B cell (primary cell): ENCODE results near the gene KISS1. TPM values are rescaled to one million over a fixed set of nuclear protein-coding genes. Genes with fewer than 3 reads are reported as not detected.

ENCODE experiments used
- ATAC-seq: fragments of 200-7000 bp; cut with Tn5 transposase; one replicate; pipeline ENCODE4 v1.10.0; 2021; ENCODE audit warnings: low read depth, mild to moderate bottlenecking, moderate number of reproducible peaks, moderate library complexity
- CTCF ChIA-PET: fragments of 350-600 bp; sonication (Branson Sonifier 250); formaldehyde crosslinking; loops from one replicate; lab custom pipeline; 2021; ENCODE audit warnings: antibody characterized with exemption, inconsistent platforms; lab: Charles Lee
- POLR2A ChIA-PET: fragments of 350-600 bp; sonication (Branson Sonifier 250); formaldehyde crosslinking; loops from one replicate; lab custom pipeline; 2021; ENCODE audit warnings: antibody characterized with exemption; lab: Charles Lee
- DNase-seq: peaks from one replicate; pipeline ENCODE4 v3.0.0; 2013
- H2AFZ ChIP-seq: 2 replicates; pipeline ENCODE4 v1.6.1; 2012; ENCODE audit warnings: mild to moderate bottlenecking, low read depth, low read length; ENCODE audit not compliant: insufficient read depth, poor library complexity, severe bottlenecking
- H3K27ac ChIP-seq, 2 donors: 1 replicate in 1 of 2; 2 replicates in 1 of 2; pipeline ENCODE4 v1.5.1; 2012 to 2013; ENCODE audit warnings: low read length in 2 of 2, mild to moderate bottlenecking in 2 of 2, moderate library complexity in 1 of 2
- H3K27me3 ChIP-seq, 4 experiments: fragments of 200-600 bp in 1 of 4; sonication (generic) in 1 of 4; replicated peaks in 1 of 4; 1 replicate in 2 of 4; 2 replicates in 2 of 4; pipeline versions ENCODE4 v1.6.1 to v1.7.0; 2013 to 2016; ENCODE audit warnings: low read length in 3 of 4, mild to moderate bottlenecking in 2 of 4, mixed read lengths in 1 of 4, moderate library complexity in 1 of 4; ENCODE audit not compliant: insufficient read depth in 4 of 4, control insufficient read depth in 3 of 4; ENCODE audit errors: control extremely low read depth in 1 of 4
- H3K36me3 ChIP-seq, 2 experiments: replicated peaks in 1 of 2; 1 replicate in 1 of 2; 2 replicates in 1 of 2; pipeline versions ENCODE4 v1.6.1 to v1.7.1; 2013; ENCODE audit warnings: low read length in 1 of 2; ENCODE audit not compliant: insufficient read depth in 2 of 2, control insufficient read depth in 1 of 2; ENCODE audit errors: control extremely low read depth in 1 of 2, extremely low read depth in 1 of 2
- H3K4me1 ChIP-seq, 2 donors: fragments of 200-600 bp in 1 of 2; sonication (generic) in 1 of 2; 1 replicate in 1 of 2; 2 replicates in 1 of 2; pipeline versions ENCODE4 v1.5.1 to v1.6.1; 2013 to 2017; ENCODE audit warnings: low read length in 2 of 2; ENCODE audit not compliant: control insufficient read depth in 2 of 2, insufficient read depth in 2 of 2
- H3K4me2 ChIP-seq: replicated peaks from 2 replicates; pipeline ENCODE3; 2012; ENCODE audit warnings: mild to moderate bottlenecking, low read depth, low read length; ENCODE audit not compliant: poor library complexity, severe bottlenecking
- H3K4me3 ChIP-seq, 5 experiments: fragments of 200-600 bp in 1 of 5; sonication (generic) in 1 of 5; 1 replicate in 3 of 5; 2 replicates in 2 of 5; pipeline versions ENCODE4 v1.5.1 to v1.7.0; 2011 to 2016; ENCODE audit warnings: low read length in 4 of 5, mild to moderate bottlenecking in 4 of 5, low read depth in 2 of 5, control low read depth in 1 of 5, moderate library complexity in 1 of 5; ENCODE audit not compliant: insufficient read depth in 1 of 5; ENCODE audit errors: control extremely low read depth in 1 of 5, extremely low read depth in 1 of 5
- H3K79me2 ChIP-seq: fragments of 200-600 bp; sonication (generic); one replicate; pipeline ENCODE4 v1.6.0; 2016; ENCODE audit warnings: low read length; ENCODE audit not compliant: control insufficient read depth, insufficient read depth
- H3K9ac ChIP-seq: fragments of 200-600 bp; sonication (generic); 2 replicates; pipeline ENCODE4 v1.6.1; 2017; ENCODE audit warnings: mild to moderate bottlenecking, low read length, moderate library complexity
- H3K9me3 ChIP-seq, 3 donors: one replicate each; pipeline versions ENCODE4 v1.6.1 to v1.7.1; 2013; ENCODE audit warnings: low read length in 2 of 3; ENCODE audit not compliant: control insufficient read depth in 2 of 3, insufficient read depth in 1 of 3; ENCODE audit errors: control extremely low read depth in 1 of 3
- H4K20me1 ChIP-seq: 2 replicates; pipeline ENCODE4 v1.6.0; 2012; ENCODE audit warnings: mild to moderate bottlenecking, low read length; ENCODE audit not compliant: insufficient read depth, control insufficient read depth, poor library complexity, severe bottlenecking
- H3K27ac Mint-ChIP-seq: one replicate; pipeline ENCODE4 v1.8.0; 2021; ENCODE audit warnings: mixed read lengths
- H3K27me3 Mint-ChIP-seq: one replicate; pipeline ENCODE4 v1.8.0; 2021; ENCODE audit warnings: mixed read lengths
- H3K4me1 Mint-ChIP-seq: one replicate; pipeline ENCODE4 v1.8.0; 2021; ENCODE audit warnings: mixed read lengths
- H3K4me3 Mint-ChIP-seq: one replicate; pipeline ENCODE4 v1.8.0; 2021; ENCODE audit warnings: mixed read lengths
- H3K9me3 Mint-ChIP-seq: one replicate; pipeline ENCODE4 v1.8.0; 2022; ENCODE audit warnings: mixed read lengths; ENCODE audit not compliant: insufficient read depth
- EZH2 ChIP-seq: IDR thresholded peaks from 2 replicates; pipeline ENCODE4 v1.6.1; 2012; ENCODE audit warnings: borderline replicate concordance, low read depth, mild to moderate bottlenecking, moderate library complexity, low read length; ENCODE audit not compliant: insufficient read depth, poor library complexity, severe bottlenecking
- WGBS: methylation state at CpG from one replicate; pipeline ENCODE4 v1.1.5; 2013; ENCODE audit warnings: missing lambda C conversion rate; ENCODE audit not compliant: insufficient coverage; 5-methylcytosine and 5-hydroxymethylcytosine counted together
- intact Hi-C: fragments of 100-400 bp; cut with micrococcal nuclease; formaldehyde crosslinking; loops from one replicate; pipeline ENCODE4 v1.10.0; 2022
- polyA plus RNA-seq: library from polyadenylated mRNA; depleted of rRNA; stranded (reverse); fragments of >200 nt; gene quantifications from 2 replicates; pipeline ENCODE4 v1.2.3, GENCODE V29; 2012
- total RNA-seq, 2 donors: library from RNA; stranded (reverse); fragments of 120-200 nt in 1 of 2; gene quantifications; 1 replicate in 1 of 2; 2 replicates in 1 of 2; pipeline versions ENCODE4 v1.2.3 to v1.2.4, GENCODE V29; 2013 to 2022
- TF ChIP-seq, protein P1 (sequence below): fragments of 200-600 bp; IDR thresholded peaks from one replicate; pipeline ENCODE4 v1.8.0; 2022; ENCODE audit warnings: antibody characterized with exemption, mild to moderate bottlenecking

KISS1 gene
- total and polyA plus RNA-seq, 2 donors (not counting 1 experiment from before 2014, with no cell fraction given), result not detected

DNA sequence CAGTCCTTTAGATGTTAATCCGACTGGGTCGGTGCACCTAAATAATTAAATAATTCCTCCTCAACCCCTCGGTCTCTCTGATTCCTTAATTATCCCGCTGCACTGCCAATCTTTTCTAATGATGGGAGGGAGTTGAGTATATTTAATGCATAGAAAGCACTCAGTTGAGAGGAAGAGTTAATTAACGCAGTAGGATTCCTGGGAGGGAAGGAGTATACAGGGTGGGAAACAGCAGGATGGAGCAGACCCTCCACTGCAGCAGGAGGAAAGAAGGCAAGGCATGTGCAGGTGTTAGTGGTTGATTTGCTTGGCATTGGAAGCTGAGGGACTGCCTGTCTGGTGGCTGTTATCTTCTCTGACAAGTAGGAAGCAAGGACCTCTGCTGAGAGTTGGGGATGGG is 20.2 kb downstream of the KISS1 start:
- POLR2A ChIA-PET, result no interaction called here
- Mint-ChIP-seq H3K27ac (no peak overlapping the region), H3K9me3 (peaks cover 4% of the 10 kb centered on the region), H3K4me3 (no peak overlapping the region), H3K27me3 (peaks cover 15% of the 10 kb centered on the region), H3K4me1 (no peaks in the 10 kb centered on the region)
- Histone ChIP-seq H3K27me3 (peaks cover 0 to 8% (median 0%) of the 10 kb centered on the region in 4 experiments), H3K4me1 (no peaks in the 10 kb centered on the region), H3K9me3 (peaks cover 0 to 11% (median 10%) of the 10 kb centered on the region in 3 donors), H4K20me1 (no peaks in the 10 kb centered on the region), H3K4me3 (no peak overlapping the region), H3K79me2 (no peaks in the 10 kb centered on the region), H3K27ac (no peak overlapping the region), H3K4me2 (no peak overlapping the region), H2AFZ (no peak overlapping the region), H3K36me3 (no peaks in the 10 kb centered on the region), H3K9ac (no peak overlapping the region)
- intact Hi-C loops, result no loop called here
- TF ChIP-seq, protein P1, sequence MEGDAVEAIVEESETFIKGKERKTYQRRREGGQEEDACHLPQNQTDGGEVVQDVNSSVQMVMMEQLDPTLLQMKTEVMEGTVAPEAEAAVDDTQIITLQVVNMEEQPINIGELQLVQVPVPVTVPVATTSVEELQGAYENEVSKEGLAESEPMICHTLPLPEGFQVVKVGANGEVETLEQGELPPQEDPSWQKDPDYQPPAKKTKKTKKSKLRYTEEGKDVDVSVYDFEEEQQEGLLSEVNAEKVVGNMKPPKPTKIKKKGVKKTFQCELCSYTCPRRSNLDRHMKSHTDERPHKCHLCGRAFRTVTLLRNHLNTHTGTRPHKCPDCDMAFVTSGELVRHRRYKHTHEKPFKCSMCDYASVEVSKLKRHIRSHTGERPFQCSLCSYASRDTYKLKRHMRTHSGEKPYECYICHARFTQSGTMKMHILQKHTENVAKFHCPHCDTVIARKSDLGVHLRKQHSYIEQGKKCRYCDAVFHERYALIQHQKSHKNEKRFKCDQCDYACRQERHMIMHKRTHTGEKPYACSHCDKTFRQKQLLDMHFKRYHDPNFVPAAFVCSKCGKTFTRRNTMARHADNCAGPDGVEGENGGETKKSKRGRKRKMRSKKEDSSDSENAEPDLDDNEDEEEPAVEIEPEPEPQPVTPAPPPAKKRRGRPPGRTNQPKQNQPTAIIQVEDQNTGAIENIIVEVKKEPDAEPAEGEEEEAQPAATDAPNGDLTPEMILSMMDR, result no peak
- TF ChIP-seq EZH2, result no peak
- ATAC-seq, result no peak
- CTCF ChIA-PET, result interaction anchor here (1.0 to 3.1 kb wide), 3 partner anchors 11 to 222 kb away, joined by 3 to 9 read pairs (median 3); no protein-coding TSS in a partner anchor
- WGBS, result no CpG with 5 or more reads among the region's 5 CpGs
- DNase-seq, result no peak

DNA sequence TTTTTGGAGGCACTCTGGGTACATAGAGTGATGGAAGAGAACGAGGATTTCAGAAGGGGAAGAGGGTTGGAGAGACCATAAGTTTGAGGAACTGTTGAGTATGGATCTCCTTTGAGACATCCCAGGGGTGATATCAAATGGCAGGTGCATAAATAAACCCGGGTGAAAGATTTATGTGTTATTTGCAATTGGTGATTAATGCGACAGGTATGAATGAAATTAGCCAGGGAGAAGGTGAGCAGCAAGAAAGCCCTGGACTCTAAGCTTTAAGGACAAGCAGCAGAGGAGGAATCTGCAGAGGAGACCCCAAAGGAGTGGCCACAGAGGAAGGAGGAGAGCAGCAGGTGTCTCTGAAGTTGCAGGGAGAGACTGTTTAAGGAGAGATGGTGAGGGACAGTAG is 21.3 kb downstream of the KISS1 start:
- Mint-ChIP-seq H3K27me3 (peaks cover 15% of the 10 kb centered on the region), H3K4me3 (no peak overlapping the region), H3K27ac (no peak overlapping the region), H3K4me1 (no peaks in the 10 kb centered on the region), H3K9me3 (peaks cover 7% of the 10 kb centered on the region)
- Histone ChIP-seq H2AFZ (no peak overlapping the region), H3K27ac (no peak overlapping the region), H3K36me3 (no peaks in the 10 kb centered on the region), H3K4me2 (no peak overlapping the region), H3K79me2 (no peaks in the 10 kb centered on the region), H4K20me1 (no peaks in the 10 kb centered on the region), H3K4me3 (no peak overlapping the region), H3K27me3 (peaks cover 0 to 8% (median 0%) of the 10 kb centered on the region in 4 experiments), H3K9me3 (peaks cover 3 to 21% (median 13%) of the 10 kb centered on the region in 3 donors), H3K4me1 (no peaks in the 10 kb centered on the region), H3K9ac (no peak overlapping the region)
- TF ChIP-seq EZH2, result no peak
- TF ChIP-seq, protein P1, result no peak
- ChIA-PET POLR2A (no interaction called here), CTCF (interaction anchor here (1.0 kb wide), 1 partner anchor 223 kb away, joined by 3 read pairs; no protein-coding TSS in a partner anchor)
- ATAC-seq (no peak), DNase-seq (no peak)
- intact Hi-C loops, result no loop called here
- WGBS, result 79% methylated on average over 3 of the region's 3 CpGs
